GM23338 (cell line): ENCODE results near the gene ZNF579. TPM values are rescaled to one million over a fixed set of nuclear protein-coding genes. Genes with fewer than 3 reads are reported as not detected.

Experiments
- ATAC-seq: fragments of 200-7000 bp; cut with Tn5 transposase; 3 replicates; pipeline ENCODE4 v1.9.1; 2020
- DNase-seq: peaks from one replicate; pipeline ENCODE4 v3.0.0-alpha.2; 2015; ENCODE audit warnings: low spot score
- H2AFZ ChIP-seq: fragments of 200-600 bp; sonication (generic); 2 replicates; pipeline ENCODE4 v1.8.0; 2016; ENCODE audit warnings: antibody characterized with exemption, mild to moderate bottlenecking, moderate library complexity
- H3F3A ChIP-seq: fragments of 200-600 bp; sonication (generic); replicated peaks from 2 replicates; pipeline ENCODE4 v1.8.0; 2017; ENCODE audit warnings: antibody characterized with exemption, mixed run types, low read depth
- H3K27ac ChIP-seq: fragments of 200-600 bp; sonication (generic); 2 replicates; pipeline ENCODE4 v1.6.1; 2016; ENCODE audit warnings: low read depth
- H3K27me3 ChIP-seq: fragments of 200-600 bp; sonication (generic); 2 replicates; pipeline ENCODE4 v1.8.0; 2016; ENCODE audit warnings: mild to moderate bottlenecking, mixed run types, moderate library complexity; ENCODE audit not compliant: insufficient read depth
- H3K36me3 ChIP-seq: fragments of 200-600 bp; sonication (generic); 2 replicates; pipeline ENCODE4 v1.8.0; 2016; ENCODE audit warnings: mild to moderate bottlenecking; ENCODE audit not compliant: insufficient read depth
- H3K4me1 ChIP-seq: fragments of 200-600 bp; sonication (generic); 2 replicates; pipeline ENCODE4 v1.8.0; 2016; ENCODE audit warnings: mild to moderate bottlenecking, moderate library complexity; ENCODE audit not compliant: insufficient read depth
- H3K4me2 ChIP-seq: fragments of 200-600 bp; sonication (generic); 2 replicates; pipeline ENCODE4 v1.7.1; 2017; ENCODE audit warnings: mixed run types
- H3K4me3 ChIP-seq: fragments of 200-600 bp; sonication (generic); 2 replicates; pipeline ENCODE4 v1.6.1; 2016; ENCODE audit warnings: mixed run types
- H3K79me2 ChIP-seq: fragments of 200-600 bp; sonication (generic); replicated peaks from 2 replicates; pipeline ENCODE4 v1.8.0; 2017; ENCODE audit warnings: mild to moderate bottlenecking; ENCODE audit not compliant: insufficient read depth
- H3K9me2 ChIP-seq: fragments of 200-600 bp; sonication (generic); 2 replicates; pipeline ENCODE4 v1.8.0; 2017; ENCODE audit not compliant: insufficient read depth
- H4K20me1 ChIP-seq: fragments of 200-600 bp; sonication (generic); replicated peaks from 2 replicates; pipeline ENCODE4 v1.8.0; 2017; ENCODE audit warnings: mild to moderate bottlenecking; ENCODE audit not compliant: insufficient read depth
- H3K27ac Mint-ChIP-seq: 2 replicates; pipeline ENCODE4 v1.8.0; 2020; ENCODE audit warnings: inconsistent platforms, mild to moderate bottlenecking, moderate library complexity, mixed read lengths
- H3K27me3 Mint-ChIP-seq: 3 replicates; pipeline ENCODE4 v1.8.0; 2022; ENCODE audit warnings: low read depth, mild to moderate bottlenecking, moderate library complexity, mixed read lengths, inconsistent platforms; ENCODE audit not compliant: insufficient read depth, poor library complexity
- H3K36me3 Mint-ChIP-seq: 3 replicates; pipeline ENCODE4 v1.8.0; 2021; ENCODE audit warnings: low read depth, mild to moderate bottlenecking, inconsistent platforms, moderate library complexity, mixed read lengths
- H3K4me1 Mint-ChIP-seq: 3 replicates; pipeline ENCODE4 v1.8.0; 2020; ENCODE audit warnings: mild to moderate bottlenecking, inconsistent platforms, mixed read lengths
- H3K4me3 Mint-ChIP-seq: 3 replicates; pipeline ENCODE4 v1.8.0; 2021; ENCODE audit warnings: moderate library complexity, mild to moderate bottlenecking, inconsistent platforms, mixed read lengths
- H3K9me3 Mint-ChIP-seq: 3 replicates; pipeline ENCODE4 v1.8.0; 2020; ENCODE audit warnings: moderate library complexity, mild to moderate bottlenecking, inconsistent platforms, mixed read lengths
- CREB1 ChIP-seq: fragments of 250-450 bp; sonication (Bioruptor Pico); IDR thresholded peaks from 2 replicates; pipeline ENCODE4 v1.5.0; 2020; ENCODE audit warnings: low read depth, mild to moderate bottlenecking, moderate library complexity
- EZH2 ChIP-seq: fragments of 200-600 bp; sonication (generic); IDR thresholded peaks from one replicate; pipeline ENCODE4 v1.8.0; 2017; ENCODE audit warnings: antibody characterized with exemption, mild to moderate bottlenecking, low read depth; ENCODE audit not compliant: unreplicated experiment
- EZH2phosphoT487 ChIP-seq: fragments of 200-600 bp; sonication (generic); IDR thresholded peaks from one replicate; pipeline ENCODE4 v1.8.1; 2018; ENCODE audit warnings: antibody characterized with exemption; ENCODE audit not compliant: unreplicated experiment
- JUNB ChIP-seq: IDR thresholded peaks from one replicate; pipeline ENCODE4 v1.6.1; 2016; ENCODE audit warnings: antibody characterized with exemption; ENCODE audit not compliant: unreplicated experiment
- NANOG ChIP-seq: IDR thresholded peaks from 2 replicates; pipeline ENCODE4 v1.6.1; 2016; ENCODE audit warnings: antibody characterized with exemption, borderline replicate concordance
- POLR2AphosphoS5 ChIP-seq: IDR thresholded peaks from 2 replicates; pipeline ENCODE4 v1.6.1; 2016; ENCODE audit warnings: antibody characterized with exemption, low read depth
- STAT1 ChIP-seq: IDR thresholded peaks from one replicate; pipeline ENCODE4 v1.6.1; 2016; ENCODE audit warnings: antibody characterized with exemption; ENCODE audit not compliant: unreplicated experiment
- ZNF114 ChIP-seq: fragments of 250-450 bp; sonication (Bioruptor Pico); IDR thresholded peaks from 2 replicates; pipeline ENCODE4 v1.5.0; 2020; ENCODE audit warnings: mild to moderate bottlenecking, moderate library complexity
- ZNF331 ChIP-seq: fragments of 250-450 bp; sonication (Bioruptor Pico); IDR thresholded peaks from 2 replicates; pipeline ENCODE4 v1.5.0; 2020; ENCODE audit warnings: low read depth, mild to moderate bottlenecking, moderate library complexity
- polyA plus RNA-seq: library from polyadenylated mRNA; unstranded; fragments of >200 nt; fragmentation: Nextera tagmentation; extraction: Ambion mirVana; gene quantifications from 2 replicates; pipeline ENCODE4 v1.2.1, GENCODE V29; 2016
- total RNA-seq: library from RNA; depleted of rRNA; stranded (reverse); fragments of >200 nt; shearing (Covaris generic); gene quantifications from 2 replicates; pipeline ENCODE4 v1.2.3, GENCODE V29; 2014
- TF ChIP-seq, protein P1 (sequence below): IDR thresholded peaks from 2 replicates; pipeline ENCODE4 v1.6.1; 2016; ENCODE audit warnings: antibody characterized with exemption
- TF ChIP-seq, protein P2 (sequence below): IDR thresholded peaks from one replicate; pipeline ENCODE4 v1.6.1; 2018; ENCODE audit warnings: antibody characterized with exemption; ENCODE audit not compliant: unreplicated experiment
- TF ChIP-seq, protein P3 (sequence below): fragments of 250-450 bp; sonication (Bioruptor Pico); IDR thresholded peaks from 2 replicates; pipeline ENCODE4 v1.5.0; 2020; ENCODE audit warnings: mild to moderate bottlenecking, moderate library complexity
- TF ChIP-seq, protein P4 (sequence below), 2 experiments: fragments of 200-600 bp in 1 of 2; sonication (generic) in 1 of 2; conservative IDR thresholded peaks; 2 replicates each; pipeline versions ENCODE4 v1.5.1 to v1.6.1; 2016 to 2017; ENCODE audit warnings: antibody characterized with exemption in 2 of 2, low read depth in 2 of 2, mild to moderate bottlenecking in 2 of 2, moderate library complexity in 1 of 2

Gene ZNF579
- total and polyA plus RNA-seq, 2 experiments from 2014 or later = 7.3 to 12.2 TPM

DNA sequence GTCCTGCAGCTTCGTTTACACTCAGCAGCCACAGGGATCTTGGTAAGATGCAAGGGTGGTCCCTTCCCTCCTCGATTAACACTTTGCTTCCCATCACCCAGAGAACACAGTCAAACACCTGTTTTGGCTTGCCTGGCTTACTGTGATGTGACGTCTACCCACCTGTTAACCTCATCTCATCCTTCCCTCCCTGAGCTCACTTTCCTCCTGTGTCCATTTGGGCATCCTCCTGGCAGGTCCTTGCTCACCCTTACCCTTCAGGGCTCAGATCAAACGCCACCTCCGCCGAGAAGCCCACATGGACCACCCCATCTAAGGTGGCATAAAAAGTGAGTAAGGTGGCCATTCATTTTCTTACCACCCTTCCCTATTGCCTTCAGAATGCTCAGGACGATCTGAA lies 9.5 kb upstream of the ZNF579 start:
- peaks cover 40% of the 10 kb centered on the region for H3K27me3 ChIP-seq
- no peak for ATAC-seq
- DNase-seq = no peak
- H3K4me3 Mint-ChIP-seq = no peak overlapping the region
- no peak overlapping the region for H2AFZ ChIP-seq
- no peaks in the 10 kb centered on the region for H3K9me2 ChIP-seq
- no peak overlapping the region for H3K27ac Mint-ChIP-seq
- no peaks in the 10 kb centered on the region for H4K20me1 ChIP-seq
- H3K9me3 Mint-ChIP-seq = no peaks in the 10 kb centered on the region; the same call in 1 of the 3 replicates
- peaks cover 17% of the 10 kb centered on the region for H3K36me3 Mint-ChIP-seq
- H3F3A ChIP-seq = peaks cover 32% of the 10 kb centered on the region
- H3K4me2 ChIP-seq = no peak overlapping the region
- peaks cover 24% of the 10 kb centered on the region for H3K27me3 Mint-ChIP-seq
- no peaks in the 10 kb centered on the region for H3K79me2 ChIP-seq
- peaks cover 23% of the 10 kb centered on the region for H3K4me1 ChIP-seq
- no peaks in the 10 kb centered on the region for H3K36me3 ChIP-seq
- H3K4me3 ChIP-seq = no peak overlapping the region
- TF ChIP-seq, protein P1, sequence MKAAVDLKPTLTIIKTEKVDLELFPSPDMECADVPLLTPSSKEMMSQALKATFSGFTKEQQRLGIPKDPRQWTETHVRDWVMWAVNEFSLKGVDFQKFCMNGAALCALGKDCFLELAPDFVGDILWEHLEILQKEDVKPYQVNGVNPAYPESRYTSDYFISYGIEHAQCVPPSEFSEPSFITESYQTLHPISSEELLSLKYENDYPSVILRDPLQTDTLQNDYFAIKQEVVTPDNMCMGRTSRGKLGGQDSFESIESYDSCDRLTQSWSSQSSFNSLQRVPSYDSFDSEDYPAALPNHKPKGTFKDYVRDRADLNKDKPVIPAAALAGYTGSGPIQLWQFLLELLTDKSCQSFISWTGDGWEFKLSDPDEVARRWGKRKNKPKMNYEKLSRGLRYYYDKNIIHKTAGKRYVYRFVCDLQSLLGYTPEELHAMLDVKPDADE = no peak
- TF ChIP-seq, protein P2, sequence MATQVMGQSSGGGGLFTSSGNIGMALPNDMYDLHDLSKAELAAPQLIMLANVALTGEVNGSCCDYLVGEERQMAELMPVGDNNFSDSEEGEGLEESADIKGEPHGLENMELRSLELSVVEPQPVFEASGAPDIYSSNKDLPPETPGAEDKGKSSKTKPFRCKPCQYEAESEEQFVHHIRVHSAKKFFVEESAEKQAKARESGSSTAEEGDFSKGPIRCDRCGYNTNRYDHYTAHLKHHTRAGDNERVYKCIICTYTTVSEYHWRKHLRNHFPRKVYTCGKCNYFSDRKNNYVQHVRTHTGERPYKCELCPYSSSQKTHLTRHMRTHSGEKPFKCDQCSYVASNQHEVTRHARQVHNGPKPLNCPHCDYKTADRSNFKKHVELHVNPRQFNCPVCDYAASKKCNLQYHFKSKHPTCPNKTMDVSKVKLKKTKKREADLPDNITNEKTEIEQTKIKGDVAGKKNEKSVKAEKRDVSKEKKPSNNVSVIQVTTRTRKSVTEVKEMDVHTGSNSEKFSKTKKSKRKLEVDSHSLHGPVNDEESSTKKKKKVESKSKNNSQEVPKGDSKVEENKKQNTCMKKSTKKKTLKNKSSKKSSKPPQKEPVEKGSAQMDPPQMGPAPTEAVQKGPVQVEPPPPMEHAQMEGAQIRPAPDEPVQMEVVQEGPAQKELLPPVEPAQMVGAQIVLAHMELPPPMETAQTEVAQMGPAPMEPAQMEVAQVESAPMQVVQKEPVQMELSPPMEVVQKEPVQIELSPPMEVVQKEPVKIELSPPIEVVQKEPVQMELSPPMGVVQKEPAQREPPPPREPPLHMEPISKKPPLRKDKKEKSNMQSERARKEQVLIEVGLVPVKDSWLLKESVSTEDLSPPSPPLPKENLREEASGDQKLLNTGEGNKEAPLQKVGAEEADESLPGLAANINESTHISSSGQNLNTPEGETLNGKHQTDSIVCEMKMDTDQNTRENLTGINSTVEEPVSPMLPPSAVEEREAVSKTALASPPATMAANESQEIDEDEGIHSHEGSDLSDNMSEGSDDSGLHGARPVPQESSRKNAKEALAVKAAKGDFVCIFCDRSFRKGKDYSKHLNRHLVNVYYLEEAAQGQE = no peak
- TF ChIP-seq ZNF331 (CRISPR knock-in tag) = no peak
- TF ChIP-seq JUNB = no peak
- TF ChIP-seq, protein P3, sequence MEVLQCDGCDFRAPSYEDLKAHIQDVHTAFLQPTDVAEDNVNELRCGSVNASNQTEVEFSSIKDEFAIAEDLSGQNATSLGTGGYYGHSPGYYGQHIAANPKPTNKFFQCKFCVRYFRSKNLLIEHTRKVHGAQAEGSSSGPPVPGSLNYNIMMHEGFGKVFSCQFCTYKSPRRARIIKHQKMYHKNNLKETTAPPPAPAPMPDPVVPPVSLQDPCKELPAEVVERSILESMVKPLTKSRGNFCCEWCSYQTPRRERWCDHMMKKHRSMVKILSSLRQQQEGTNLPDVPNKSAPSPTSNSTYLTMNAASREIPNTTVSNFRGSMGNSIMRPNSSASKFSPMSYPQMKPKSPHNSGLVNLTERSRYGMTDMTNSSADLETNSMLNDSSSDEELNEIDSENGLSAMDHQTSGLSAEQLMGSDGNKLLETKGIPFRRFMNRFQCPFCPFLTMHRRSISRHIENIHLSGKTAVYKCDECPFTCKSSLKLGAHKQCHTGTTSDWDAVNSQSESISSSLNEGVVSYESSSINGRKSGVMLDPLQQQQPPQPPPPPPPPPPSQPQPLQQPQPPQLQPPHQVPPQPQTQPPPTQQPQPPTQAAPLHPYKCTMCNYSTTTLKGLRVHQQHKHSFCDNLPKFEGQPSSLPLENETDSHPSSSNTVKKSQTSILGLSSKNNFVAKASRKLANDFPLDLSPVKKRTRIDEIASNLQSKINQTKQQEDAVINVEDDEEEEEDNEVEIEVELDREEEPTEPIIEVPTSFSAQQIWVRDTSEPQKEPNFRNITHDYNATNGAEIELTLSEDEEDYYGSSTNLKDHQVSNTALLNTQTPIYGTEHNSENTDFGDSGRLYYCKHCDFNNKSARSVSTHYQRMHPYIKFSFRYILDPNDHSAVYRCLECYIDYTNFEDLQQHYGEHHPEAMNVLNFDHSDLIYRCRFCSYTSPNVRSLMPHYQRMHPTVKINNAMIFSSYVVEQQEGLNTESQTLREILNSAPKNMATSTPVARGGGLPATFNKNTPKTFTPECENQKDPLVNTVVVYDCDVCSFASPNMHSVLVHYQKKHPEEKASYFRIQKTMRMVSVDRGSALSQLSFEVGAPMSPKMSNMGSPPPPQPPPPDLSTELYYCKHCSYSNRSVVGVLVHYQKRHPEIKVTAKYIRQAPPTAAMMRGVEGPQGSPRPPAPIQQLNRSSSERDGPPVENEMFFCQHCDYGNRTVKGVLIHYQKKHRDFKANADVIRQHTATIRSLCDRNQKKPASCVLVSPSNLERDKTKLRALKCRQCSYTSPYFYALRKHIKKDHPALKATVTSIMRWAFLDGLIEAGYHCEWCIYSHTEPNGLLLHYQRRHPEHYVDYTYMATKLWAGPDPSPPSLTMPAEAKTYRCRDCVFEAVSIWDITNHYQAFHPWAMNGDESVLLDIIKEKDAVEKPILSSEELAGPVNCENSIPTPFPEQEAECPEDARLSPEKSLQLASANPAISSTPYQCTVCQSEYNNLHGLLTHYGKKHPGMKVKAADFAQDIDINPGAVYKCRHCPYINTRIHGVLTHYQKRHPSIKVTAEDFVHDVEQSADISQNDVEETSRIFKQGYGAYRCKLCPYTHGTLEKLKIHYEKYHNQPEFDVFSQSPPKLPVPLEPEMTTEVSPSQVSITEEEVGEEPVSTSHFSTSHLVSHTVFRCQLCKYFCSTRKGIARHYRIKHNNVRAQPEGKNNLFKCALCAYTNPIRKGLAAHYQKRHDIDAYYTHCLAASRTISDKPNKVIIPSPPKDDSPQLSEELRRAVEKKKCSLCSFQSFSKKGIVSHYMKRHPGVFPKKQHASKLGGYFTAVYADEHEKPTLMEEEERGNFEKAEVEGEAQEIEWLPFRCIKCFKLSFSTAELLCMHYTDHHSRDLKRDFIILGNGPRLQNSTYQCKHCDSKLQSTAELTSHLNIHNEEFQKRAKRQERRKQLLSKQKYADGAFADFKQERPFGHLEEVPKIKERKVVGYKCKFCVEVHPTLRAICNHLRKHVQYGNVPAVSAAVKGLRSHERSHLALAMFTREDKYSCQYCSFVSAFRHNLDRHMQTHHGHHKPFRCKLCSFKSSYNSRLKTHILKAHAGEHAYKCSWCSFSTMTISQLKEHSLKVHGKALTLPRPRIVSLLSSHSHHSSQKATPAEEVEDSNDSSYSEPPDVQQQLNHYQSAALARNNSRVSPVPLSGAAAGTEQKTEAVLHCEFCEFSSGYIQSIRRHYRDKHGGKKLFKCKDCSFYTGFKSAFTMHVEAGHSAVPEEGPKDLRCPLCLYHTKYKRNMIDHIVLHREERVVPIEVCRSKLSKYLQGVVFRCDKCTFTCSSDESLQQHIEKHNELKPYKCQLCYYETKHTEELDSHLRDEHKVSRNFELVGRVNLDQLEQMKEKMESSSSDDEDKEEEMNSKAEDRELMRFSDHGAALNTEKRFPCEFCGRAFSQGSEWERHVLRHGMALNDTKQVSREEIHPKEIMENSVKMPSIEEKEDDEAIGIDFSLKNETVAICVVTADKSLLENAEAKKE (CRISPR knock-in tag) = no peak
- no peak for TF ChIP-seq NANOG
- TF ChIP-seq EZH2 = no peak
- TF ChIP-seq POLR2AphosphoS5 = no peak
- TF ChIP-seq STAT1 = no peak
- TF ChIP-seq EZH2phosphoT487 = no peak
- no peak for TF ChIP-seq ZNF114 (CRISPR knock-in tag)
- TF ChIP-seq CREB1 (CRISPR knock-in tag) = no peak
- TF ChIP-seq, protein P4, sequence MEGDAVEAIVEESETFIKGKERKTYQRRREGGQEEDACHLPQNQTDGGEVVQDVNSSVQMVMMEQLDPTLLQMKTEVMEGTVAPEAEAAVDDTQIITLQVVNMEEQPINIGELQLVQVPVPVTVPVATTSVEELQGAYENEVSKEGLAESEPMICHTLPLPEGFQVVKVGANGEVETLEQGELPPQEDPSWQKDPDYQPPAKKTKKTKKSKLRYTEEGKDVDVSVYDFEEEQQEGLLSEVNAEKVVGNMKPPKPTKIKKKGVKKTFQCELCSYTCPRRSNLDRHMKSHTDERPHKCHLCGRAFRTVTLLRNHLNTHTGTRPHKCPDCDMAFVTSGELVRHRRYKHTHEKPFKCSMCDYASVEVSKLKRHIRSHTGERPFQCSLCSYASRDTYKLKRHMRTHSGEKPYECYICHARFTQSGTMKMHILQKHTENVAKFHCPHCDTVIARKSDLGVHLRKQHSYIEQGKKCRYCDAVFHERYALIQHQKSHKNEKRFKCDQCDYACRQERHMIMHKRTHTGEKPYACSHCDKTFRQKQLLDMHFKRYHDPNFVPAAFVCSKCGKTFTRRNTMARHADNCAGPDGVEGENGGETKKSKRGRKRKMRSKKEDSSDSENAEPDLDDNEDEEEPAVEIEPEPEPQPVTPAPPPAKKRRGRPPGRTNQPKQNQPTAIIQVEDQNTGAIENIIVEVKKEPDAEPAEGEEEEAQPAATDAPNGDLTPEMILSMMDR (conservative IDR thresholded peaks at IDR 0.05; ENCODE audit: low read depth in 2 of 2) = no peak
- no peak overlapping the region for H3K27ac ChIP-seq
- H3K4me1 Mint-ChIP-seq = peaks cover 40% of the 10 kb centered on the region
